Liver (tissue), 9 donors: Measurements from ENCODE around the gene PPP4R1. TPM values are rescaled to one million over a fixed set of nuclear protein-coding genes. Genes with fewer than 3 reads are reported as not detected.

Experiments used
- DNase-seq: peaks from one replicate; pipeline ENCODE4 v3.0.0-alpha.2; 2017; ENCODE audit warnings: low spot score
- H3K27ac ChIP-seq, 2 donors: one replicate each; pipeline ENCODE4 v1.7.0; 2013; ENCODE audit warnings: inconsistent platforms in 2 of 2, low read length in 2 of 2, control low read depth in 1 of 2, low read depth in 1 of 2, mild to moderate bottlenecking in 1 of 2
- H3K27me3 ChIP-seq, 4 donors: one replicate each; pipeline versions ENCODE4 v1.6.1 to v1.7.0; 2013; ENCODE audit warnings: low read length in 3 of 4, inconsistent platforms in 1 of 4, mild to moderate bottlenecking in 1 of 4, moderate library complexity in 1 of 4; ENCODE audit not compliant: control insufficient read depth in 4 of 4, insufficient read depth in 4 of 4
- H3K36me3 ChIP-seq, 4 donors: one replicate each; pipeline versions ENCODE4 v1.6.1 to v1.7.0; 2013; ENCODE audit warnings: low read length in 3 of 4, mild to moderate bottlenecking in 3 of 4, low read depth in 1 of 4, moderate library complexity in 1 of 4; ENCODE audit not compliant: control insufficient read depth in 4 of 4, insufficient read depth in 3 of 4
- H3K4me1 ChIP-seq, 4 donors: one replicate each; pipeline versions ENCODE4 v1.6.1 to v1.7.0; 2013; ENCODE audit warnings: low read length in 3 of 4, mild to moderate bottlenecking in 3 of 4, moderate library complexity in 1 of 4; ENCODE audit not compliant: control insufficient read depth in 4 of 4, insufficient read depth in 4 of 4
- H3K4me3 ChIP-seq, 3 donors: one replicate each; pipeline versions ENCODE4 v1.6.1 to v1.7.0; 2013; ENCODE audit warnings: low read length in 3 of 3, control low read depth in 1 of 3, low read depth in 1 of 3, mild to moderate bottlenecking in 1 of 3
- H3K9ac ChIP-seq, 2 donors: one replicate each; pipeline ENCODE4 v1.7.0; 2013; ENCODE audit warnings: low read length in 2 of 2, mild to moderate bottlenecking in 2 of 2, moderate library complexity in 2 of 2, control low read depth in 1 of 2, low read depth in 1 of 2
- H3K9me3 ChIP-seq, 4 donors: one replicate each; pipeline versions ENCODE4 v1.6.1 to v1.7.0; 2013; ENCODE audit warnings: low read length in 3 of 4; ENCODE audit not compliant: control insufficient read depth in 4 of 4
- EGR1 ChIP-seq, 2 donors: IDR thresholded peaks; 2 replicates each; pipeline ENCODE4 v1.6.1; 2016 to 2018; ENCODE audit warnings: antibody characterized with exemption in 2 of 2, low read depth in 2 of 2
- FOXA1 ChIP-seq: IDR thresholded peaks from 2 replicates; pipeline ENCODE4 v1.6.1; 2016; ENCODE audit warnings: antibody characterized with exemption
- HNF4A ChIP-seq, 2 donors: conservative IDR thresholded peaks; 2 replicates each; pipeline ENCODE4 v1.6.1; 2016; ENCODE audit warnings: antibody characterized with exemption in 2 of 2, mild to moderate bottlenecking in 2 of 2
- HNF4G ChIP-seq: IDR thresholded peaks from 2 replicates; pipeline ENCODE4 v1.6.1; 2016; ENCODE audit warnings: antibody characterized with exemption
- JUND ChIP-seq, 2 donors: IDR thresholded peaks; 2 replicates each; pipeline ENCODE4 v1.6.1; 2016; ENCODE audit warnings: antibody characterized with exemption in 2 of 2
- RAD21 ChIP-seq, 2 donors: IDR thresholded peaks; 2 replicates each; pipeline ENCODE4 v1.6.1; 2016; ENCODE audit warnings: antibody characterized with exemption in 2 of 2, mild to moderate bottlenecking in 2 of 2
- REST ChIP-seq: IDR thresholded peaks from 2 replicates; pipeline ENCODE4 v1.6.1; 2016; ENCODE audit warnings: antibody characterized with exemption, mild to moderate bottlenecking
- SP1 ChIP-seq: IDR thresholded peaks from 2 replicates; pipeline ENCODE4 v1.6.1; 2018; ENCODE audit warnings: antibody characterized with exemption, mild to moderate bottlenecking
- TAF1 ChIP-seq: conservative IDR thresholded peaks from 2 replicates; pipeline ENCODE4 v1.6.1; 2016; ENCODE audit warnings: antibody characterized with exemption, mild to moderate bottlenecking
- WGBS: extraction: QIAGEN DNeasy Blood & Tissue Kit; methylation state at CpG from one replicate; pipeline ENCODE4 v1.1.7; 2013; 5-methylcytosine and 5-hydroxymethylcytosine counted together
- polyA plus RNA-seq, 2 donors: library from polyadenylated mRNA; stranded (reverse) in 1 of 2; unstranded in 1 of 2; fragments of 200-250 nt in 1 of 2; fragments of >200 nt in 1 of 2; fragmentation: Nextera tagmentation in 1 of 2; extraction: Ambion mirVana in 1 of 2; gene quantifications; one replicate each; pipeline versions ENCODE4 v1.2.1 to v1.2.3, GENCODE V29; 2013 to 2015
- total RNA-seq, 2 donors: library from RNA; depleted of rRNA; stranded (reverse); fragments of >200 nt; gene quantifications; one replicate each; pipeline ENCODE4 v1.2.3, GENCODE V29; 2014
- TF ChIP-seq, protein P1 (sequence below): IDR thresholded peaks from 2 replicates; pipeline ENCODE4 v1.6.1; 2016; ENCODE audit warnings: antibody characterized with exemption
- donor health status: healthy.
- donor health status: healthy.
- donor health status: healthy.
- donor health status: healthy.
- donor health status: healthy.

Gene PPP4R1
- total and polyA plus RNA-seq, 4 donors: 11.7 to 50.8 (median 22.8) TPM

DNA sequence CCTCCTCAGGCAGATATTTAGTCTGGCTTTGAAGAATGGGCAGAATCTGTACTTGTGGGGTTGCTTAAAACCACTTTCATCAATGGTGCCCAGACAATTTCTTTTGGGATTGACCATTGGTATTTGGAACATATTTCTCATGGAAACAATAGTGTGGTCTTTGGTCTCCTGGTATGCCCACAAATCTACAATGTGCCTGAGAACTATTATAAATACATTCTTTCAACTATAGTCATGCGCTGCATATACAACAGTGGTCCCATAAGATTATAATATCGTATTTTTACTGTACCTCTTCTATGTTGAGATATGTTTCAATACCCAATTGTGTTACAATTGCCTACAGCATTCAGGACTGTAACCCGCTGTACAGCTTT lies 34.8 kb upstream of the PPP4R1 start (continued):
- TF ChIP-seq EGR1 (IDR thresholded peaks at IDR 0.05; ENCODE audit: low read depth in 2 of 2): no peak
- no peak for TF ChIP-seq SP1
- TF ChIP-seq, protein P1, sequence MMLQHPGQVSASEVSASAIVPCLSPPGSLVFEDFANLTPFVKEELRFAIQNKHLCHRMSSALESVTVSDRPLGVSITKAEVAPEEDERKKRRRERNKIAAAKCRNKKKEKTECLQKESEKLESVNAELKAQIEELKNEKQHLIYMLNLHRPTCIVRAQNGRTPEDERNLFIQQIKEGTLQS: no peak

DNA sequence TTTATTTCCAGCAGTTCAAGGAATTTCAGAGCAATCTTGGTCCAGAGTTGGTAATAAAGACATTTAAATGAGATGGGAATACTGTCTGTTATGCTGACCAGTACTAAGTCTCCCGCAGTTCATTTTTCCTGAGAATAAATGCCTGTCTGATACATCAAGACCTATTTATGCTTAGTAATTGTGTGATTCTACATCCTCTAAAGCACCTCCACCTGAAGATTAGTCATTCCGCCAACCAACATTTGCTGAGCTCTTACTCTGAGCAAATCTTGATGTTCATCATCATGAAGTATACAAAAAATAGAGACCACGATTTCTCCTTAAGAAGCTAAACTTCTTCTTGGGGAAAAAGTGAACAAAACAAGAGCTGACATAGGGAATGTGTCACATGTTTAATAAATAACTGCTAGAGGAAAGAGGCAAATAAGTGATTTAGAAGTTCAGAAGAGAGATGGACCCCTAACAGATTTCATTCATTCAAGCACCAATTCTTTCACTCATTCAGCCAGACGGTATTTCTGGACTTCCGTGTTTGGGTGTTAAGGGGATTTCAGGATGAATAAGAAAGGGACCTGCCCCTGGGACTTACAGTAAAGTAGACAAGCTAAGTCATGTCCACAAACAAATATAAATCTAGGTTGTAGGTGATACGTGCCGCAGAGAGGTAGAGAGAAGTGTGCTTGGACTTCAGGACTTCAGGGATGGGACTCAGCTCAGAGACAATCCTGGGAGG lies 34.2 kb upstream of the PPP4R1 start:
- Histone ChIP-seq H3K4me1 (peaks cover 0 to 3% (median 0%) of the 10 kb centered on the region in 4 donors), H3K27me3 (no peaks in the 10 kb centered on the region), H3K4me3 (no peak overlapping the region), H3K27ac (no peak overlapping the region), H3K9me3 (no peaks in the 10 kb centered on the region), H3K9ac (no peak overlapping the region), H3K36me3 (no peaks in the 10 kb centered on the region)
- no peak for TF ChIP-seq HNF4A (conservative IDR thresholded peaks at IDR 0.05)
- no peak for TF ChIP-seq HNF4G
- TF ChIP-seq SP1: no peak
- no peak for TF ChIP-seq JUND (IDR thresholded peaks at IDR 0.05)
- TF ChIP-seq TAF1: no peak
- TF ChIP-seq EGR1 (IDR thresholded peaks at IDR 0.05; ENCODE audit: low read depth in 2 of 2): no peak
- DNase-seq: no peak
- WGBS: 94% methylated on average over 7 of the region's 7 CpGs

- H3K4me1 ChIP-seq: no peaks in the 10 kb centered on the region
- no peaks in the 10 kb centered on the region for H3K9me3 ChIP-seq
- no peak for DNase-seq
- TF ChIP-seq RAD21 (IDR thresholded peaks at IDR 0.05) (no peak), FOXA1 (no peak), JUND (IDR thresholded peaks at IDR 0.05) (no peak), TAF1 (no peak)
- WGBS: 81% methylated on average over 8 of the region's 8 CpGs
- no peaks in the 10 kb centered on the region for H3K27me3 ChIP-seq
- H3K36me3 ChIP-seq: no peaks in the 10 kb centered on the region
- no peak overlapping the region for H3K9ac ChIP-seq
- H3K27ac ChIP-seq: no peak overlapping the region
- H3K4me3 ChIP-seq: no peak overlapping the region
These were observed 33.4 kb upstream of the PPP4R1 start for GRCh38 chr18:9647496-9648323.

- no peaks in the 10 kb centered on the region for H3K27me3 ChIP-seq
- H3K4me1 ChIP-seq: no peaks in the 10 kb centered on the region
- TF ChIP-seq TAF1: no peak
- no peak for TF ChIP-seq REST
- no peak for TF ChIP-seq RAD21 (IDR thresholded peaks at IDR 0.05)
- no peaks in the 10 kb centered on the region for H3K36me3 ChIP-seq
- DNase-seq: no peak
- 36% methylated on average over 3 of the region's 3 CpGs for WGBS
- no peak overlapping the region for H3K4me3 ChIP-seq
- H3K9ac ChIP-seq: no peak overlapping the region
- H3K27ac ChIP-seq: no peak overlapping the region
- no peaks in the 10 kb centered on the region for H3K9me3 ChIP-seq
These were observed 29.2 kb upstream of the PPP4R1 start for GRCh38 chr18:9643549-9643948.
